Gastrocnemius medialis (tissue), 4 donors: Measurements from ENCODE around the gene HIVEP2. TPM values are rescaled to one million over a fixed set of nuclear protein-coding genes. Genes with fewer than 3 reads are reported as not detected.

ENCODE experiments used
- ATAC-seq, 2 donors: fragments of 150-250 bp; one replicate each; pipeline ENCODE4 v1.9.1; 2016
- DNase-seq, 2 donors: peaks; one replicate each; pipeline ENCODE4 v3.0.0-alpha.2; 2019
- H3K27ac ChIP-seq, 4 donors: fragments of 200-600 bp; sonication (generic); 1 replicate in 1 of 4; 2 replicates in 3 of 4; pipeline ENCODE4 v1.5.1; 2016 to 2018; ENCODE audit warnings: mild to moderate bottlenecking in 2 of 4, moderate library complexity in 1 of 4
- H3K27me3 ChIP-seq, 3 donors: fragments of 200-600 bp; sonication (generic) in 2 of 3; 1 replicate in 1 of 3; 2 replicates in 2 of 3; pipeline versions ENCODE4 v1.5.1 to v1.6.0; 2016 to 2019; ENCODE audit warnings: mild to moderate bottlenecking in 1 of 3, moderate library complexity in 1 of 3
- H3K36me3 ChIP-seq, 2 donors: fragments of 200-600 bp; sonication (generic) in 1 of 2; one replicate each; pipeline ENCODE4 v1.5.1; 2017 to 2018
- H3K4me1 ChIP-seq, 2 donors: fragments of 200-600 bp; sonication (generic) in 1 of 2; one replicate each; pipeline ENCODE4 v1.5.1; 2016 to 2017; ENCODE audit warnings: mild to moderate bottlenecking in 2 of 2
- H3K4me3 ChIP-seq, 4 donors: fragments of 200-600 bp; sonication (generic) in 3 of 4; 1 replicate in 1 of 4; 2 replicates in 3 of 4; pipeline ENCODE4 v1.5.1; 2016 to 2019; ENCODE audit warnings: mild to moderate bottlenecking in 2 of 4
- H3K9me3 ChIP-seq, 3 donors: fragments of 200-600 bp; sonication (generic) in 2 of 3; 1 replicate in 1 of 3; 2 replicates in 2 of 3; pipeline ENCODE4 v1.5.1; 2016 to 2019
- CTCF ChIP-seq, 5 experiments: fragments of 450-650 bp in 3 of 5; fragments of 200-600 bp in 2 of 5; sonication (generic) in 2 of 5; IDR thresholded peaks in 4 of 5; conservative IDR thresholded peaks in 1 of 5; 1 replicate in 4 of 5; 2 replicates in 1 of 5; pipeline ENCODE4 v1.5.1; 2016 to 2019; ENCODE audit warnings: antibody characterized with exemption in 5 of 5, mild to moderate bottlenecking in 3 of 5, moderate library complexity in 3 of 5
- POLR2A ChIP-seq, 2 donors: fragments of 450-650 bp; IDR thresholded peaks; one replicate each; pipeline ENCODE4 v1.6.1; 2017; ENCODE audit warnings: antibody characterized with exemption in 2 of 2, mild to moderate bottlenecking in 2 of 2, moderate library complexity in 2 of 2
- in situ Hi-C, 4 donors: fragments of 200-750 bp; cut with MboI; loops; one replicate each; pipeline versions ENCODE4 v1.15.0 to v1.8.0; 2017; ENCODE audit warnings: low sequenced_read_pairs in 4 of 4
- intact Hi-C: fragments of 100-400 bp; cut with DNase I; formaldehyde crosslinking; loops from one replicate; pipeline ENCODE4 v1.15.1; 2023; ENCODE audit warnings: low total_unique reads
- total RNA-seq, 4 donors: library from RNA; depleted of rRNA; stranded (reverse); fragments of >200 nt; gene quantifications; one replicate each; pipeline versions ENCODE4 v1.1.0 to v1.2.3, GENCODE V29; 2016

HIVEP2 gene
- total RNA-seq, 4 donors from 2014 or later = 15.9 to 29.4 (median 25.3) TPM

GRCh38 chr6:142935553-142936517 lies 9.1 kb downstream of the HIVEP2 start:
- no peak for DNase-seq
- Histone ChIP-seq H3K36me3 (no peaks in the 10 kb centered on the region), H3K27me3 (no peaks in the 10 kb centered on the region), H3K27ac (no peak overlapping the region), H3K9me3 (no peaks in the 10 kb centered on the region), H3K4me3 (no peak overlapping the region), H3K4me1 (peaks cover 42 to 78% of the 10 kb centered on the region in 2 donors)
- ATAC-seq = no peak
- intact Hi-C loops = no loop called here
- in situ Hi-C loops = loop anchor here in 1 of 4 donors (25.0 kb wide), 1 partner anchor 99 kb away; no protein-coding TSS in a partner anchor
- TF ChIP-seq POLR2A (IDR thresholded peaks at IDR 0.05) (no peak), CTCF (IDR thresholded peaks at IDR 0.05 in 4 of 5, conservative IDR thresholded peaks at IDR 0.05 in 1 of 5) (no peak)

DNA sequence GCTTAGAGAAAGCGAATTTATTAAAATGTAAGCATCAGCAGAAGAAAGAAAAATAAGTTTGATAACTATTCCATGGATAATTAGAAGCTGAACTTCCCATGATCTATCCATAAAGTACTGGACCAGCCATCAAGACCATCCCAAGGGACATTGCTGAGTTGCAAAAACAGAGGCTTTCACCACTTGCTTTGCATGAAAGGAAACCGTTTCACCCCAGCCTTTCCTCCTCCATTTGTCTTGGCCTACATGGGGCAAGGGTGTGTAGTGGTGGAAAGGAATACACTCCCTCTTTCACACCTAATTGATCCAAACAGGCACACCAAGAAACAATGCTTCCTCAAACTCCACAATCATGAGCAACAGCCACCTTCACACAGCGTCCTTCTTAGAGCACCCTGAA lies 10.4 kb downstream of the HIVEP2 start:
- intact Hi-C loops (no loop called here), in situ Hi-C loops (loop anchor here in 1 of 4 donors (25.0 kb wide), 1 partner anchor 97 kb away; no protein-coding TSS in a partner anchor)
- no peaks in the 10 kb centered on the region for H3K27me3 ChIP-seq
- H3K4me1 ChIP-seq = peaks cover 48 to 81% of the 10 kb centered on the region in 2 donors
- no peaks in the 10 kb centered on the region for H3K36me3 ChIP-seq
- H3K27ac ChIP-seq = no peak overlapping the region
- H3K4me3 ChIP-seq = no peak overlapping the region
- no peak for ATAC-seq
- TF ChIP-seq POLR2A (IDR thresholded peaks at IDR 0.05) = no peak
- TF ChIP-seq CTCF (IDR thresholded peaks at IDR 0.05 in 4 of 5, conservative IDR thresholded peaks at IDR 0.05 in 1 of 5) = no peak
- no peaks in the 10 kb centered on the region for H3K9me3 ChIP-seq
- DNase-seq = no peak

DNA sequence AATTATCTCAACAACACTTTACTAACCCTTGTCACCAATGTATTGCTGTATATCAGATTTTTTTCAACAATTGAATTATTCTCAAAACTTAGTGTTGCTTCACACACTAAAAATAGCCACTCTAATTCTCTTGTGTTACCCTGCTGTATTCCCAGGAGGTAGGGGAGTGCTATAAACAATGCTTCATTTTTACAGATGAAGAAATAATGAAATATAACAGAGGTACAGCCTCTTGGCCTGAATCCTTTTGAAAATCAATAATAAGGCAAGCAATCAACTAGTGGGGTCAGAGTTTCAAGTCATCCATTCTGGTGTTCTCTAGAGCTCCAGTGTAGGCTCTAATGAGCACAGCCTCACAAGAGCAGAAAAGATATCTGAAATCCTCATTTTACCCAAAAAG lies 10.9 kb downstream of the HIVEP2 start:
- H3K9me3 ChIP-seq = no peaks in the 10 kb centered on the region
- TF ChIP-seq POLR2A (IDR thresholded peaks at IDR 0.05) = no peak
- no peak for TF ChIP-seq CTCF (IDR thresholded peaks at IDR 0.05 in 4 of 5, conservative IDR thresholded peaks at IDR 0.05 in 1 of 5)
- H3K27ac ChIP-seq = no peak overlapping the region
- ATAC-seq (no peak), DNase-seq (no peak)
- intact Hi-C loops (no loop called here), in situ Hi-C loops (loop anchor here in 1 of 4 donors (25.0 kb wide), 1 partner anchor 97 kb away; no protein-coding TSS in a partner anchor)
- no peak overlapping the region for H3K4me3 ChIP-seq
- H3K27me3 ChIP-seq = no peaks in the 10 kb centered on the region
- H3K4me1 ChIP-seq = peaks cover 53 to 81% of the 10 kb centered on the region in 2 donors
- H3K36me3 ChIP-seq = no peaks in the 10 kb centered on the region

DNA sequence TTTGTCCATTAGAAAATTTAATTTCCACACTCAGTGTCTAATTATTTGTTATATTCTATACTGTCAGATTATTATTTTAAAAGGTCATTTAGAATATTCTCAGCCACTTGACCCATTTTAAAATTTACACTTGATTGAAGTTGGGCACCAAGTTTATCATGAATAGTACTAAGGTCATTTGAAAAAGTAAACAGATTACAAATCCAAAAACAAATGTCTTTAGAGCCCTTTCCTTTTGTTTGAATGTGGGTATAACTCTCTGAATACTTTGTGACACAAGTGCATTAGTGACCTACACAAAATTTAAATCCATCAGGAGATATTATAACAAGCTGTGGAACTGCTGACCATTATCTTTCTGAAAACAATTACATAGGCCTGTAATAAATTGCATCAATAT lies 11.3 kb downstream of the HIVEP2 start:
- in situ Hi-C loops = loop anchor here in 1 of 4 donors (25.0 kb wide), 1 partner anchor 96 kb away; no protein-coding TSS in a partner anchor
- TF ChIP-seq CTCF (IDR thresholded peaks at IDR 0.05 in 4 of 5, conservative IDR thresholded peaks at IDR 0.05 in 1 of 5) (no peak), POLR2A (IDR thresholded peaks at IDR 0.05) (no peak)
- ATAC-seq (no peak), DNase-seq (no peak)
- Histone ChIP-seq H3K4me3 (no peak overlapping the region), H3K4me1 (peaks cover 57 to 81% of the 10 kb centered on the region in 2 donors), H3K27me3 (no peaks in the 10 kb centered on the region), H3K9me3 (no peaks in the 10 kb centered on the region), H3K36me3 (no peaks in the 10 kb centered on the region), H3K27ac (no peak overlapping the region)
- intact Hi-C loops = no loop called here
